Fibroblast of lung (primary cell): Measurements from ENCODE around the gene ARMC3.

ENCODE experiments used
- CTCF ChIP-seq, 2 donors: IDR thresholded peaks in 1 of 2; conservative IDR thresholded peaks in 1 of 2; 1 replicate in 1 of 2; 2 replicates in 1 of 2; pipeline ENCODE4 v1.5.1; 2011 to 2012; ENCODE audit warnings: low read length in 2 of 2, control low read depth in 1 of 2, inconsistent platforms in 1 of 2, low read depth in 1 of 2, mild to moderate bottlenecking in 1 of 2
- EZH2 ChIP-seq: IDR thresholded peaks from 2 replicates; pipeline ENCODE4 v1.5.1; 2012; ENCODE audit warnings: low read length, control low read depth, mild to moderate bottlenecking; ENCODE audit errors: missing control alignments

GRCh38 chr10:23040002-23040401 lies 112.1 kb downstream of the ARMC3 start:
- TF ChIP-seq CTCF (conservative IDR thresholded peaks at IDR 0.05 in 1 of 2, IDR thresholded peaks at IDR 0.05 in 1 of 2; ENCODE audit: low read depth in 1 of 2, low read length in 2 of 2) (no peak), EZH2 (no peak)
